GM18498 (cell line): Measurements from ENCODE around the gene AQP10.
"Not testable (repeated sequence)": the region's sequence is repeated elsewhere in the genome, so short reads cannot be mapped to it uniquely, and the experiment has no call there.

ENCODE experiments used
- ATAC-seq: cut with Tn5 transposase; IDR thresholded peaks from one replicate; pipeline ENCODE4 v1.9.1; 2021; ENCODE audit warnings: mild to moderate bottlenecking, moderate library complexity; ENCODE audit not compliant: unreplicated experiment

Gene AQP10

DNA sequence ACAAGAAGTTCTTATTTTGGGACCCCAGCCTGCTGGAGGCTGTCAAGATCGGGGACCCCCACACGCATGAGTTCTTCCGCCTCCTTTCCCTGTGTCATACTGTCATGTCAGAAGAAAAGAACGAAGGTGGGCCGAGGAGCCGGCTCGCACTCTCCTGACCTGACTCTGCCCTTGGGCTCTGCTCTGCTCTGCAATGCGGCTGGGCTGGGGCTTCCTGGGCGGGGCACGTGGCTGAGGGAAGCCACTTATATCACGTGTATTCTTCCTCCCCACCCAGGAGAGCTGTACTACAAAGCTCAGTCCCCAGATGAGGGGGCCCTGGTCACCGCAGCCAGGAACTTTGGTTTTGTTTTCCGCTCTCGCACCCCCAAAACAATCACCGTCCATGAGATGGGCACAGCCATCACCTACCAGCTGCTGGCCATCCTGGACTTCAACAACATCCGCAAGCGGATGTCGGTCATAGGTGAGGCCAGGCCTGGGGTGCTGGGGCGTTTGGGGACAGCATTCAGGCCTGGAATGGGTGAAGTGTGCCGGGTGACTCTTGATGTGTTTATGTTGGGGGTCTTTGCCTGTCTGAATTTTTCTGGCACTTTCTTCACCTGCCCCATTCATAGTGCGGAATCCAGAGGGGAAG is 22.1 kb downstream of the AQP10 start:
- no peak for ATAC-seq

GRCh38 chr1:154344977-154345837 is 24.3 kb downstream of the AQP10 start:
- no peak for ATAC-seq

- ATAC-seq = no peak
These were observed 25.5 kb downstream of the AQP10 start for GRCh38 chr1:154346276-154346917.

DNA sequence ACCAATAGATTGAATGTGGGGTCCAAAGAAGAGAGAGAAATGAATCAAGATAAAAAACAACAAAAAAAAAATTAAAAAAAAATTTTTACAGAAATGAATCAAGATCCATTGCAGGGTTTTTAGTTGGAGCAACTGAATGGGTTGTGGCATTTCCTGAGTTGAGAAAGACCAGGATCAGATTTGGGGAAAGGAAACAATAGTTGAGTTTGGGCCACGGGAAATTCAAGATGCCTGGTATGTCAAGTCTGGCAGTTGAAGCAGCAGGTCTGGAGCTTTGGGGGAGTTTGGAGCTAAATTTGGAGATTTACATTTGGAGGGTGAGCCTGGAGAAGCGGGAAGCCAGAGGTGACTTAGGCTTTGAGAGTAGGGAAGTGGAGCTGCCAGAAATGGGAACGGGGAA is 27.1 kb downstream of the AQP10 start:
- no peak for ATAC-seq

DNA sequence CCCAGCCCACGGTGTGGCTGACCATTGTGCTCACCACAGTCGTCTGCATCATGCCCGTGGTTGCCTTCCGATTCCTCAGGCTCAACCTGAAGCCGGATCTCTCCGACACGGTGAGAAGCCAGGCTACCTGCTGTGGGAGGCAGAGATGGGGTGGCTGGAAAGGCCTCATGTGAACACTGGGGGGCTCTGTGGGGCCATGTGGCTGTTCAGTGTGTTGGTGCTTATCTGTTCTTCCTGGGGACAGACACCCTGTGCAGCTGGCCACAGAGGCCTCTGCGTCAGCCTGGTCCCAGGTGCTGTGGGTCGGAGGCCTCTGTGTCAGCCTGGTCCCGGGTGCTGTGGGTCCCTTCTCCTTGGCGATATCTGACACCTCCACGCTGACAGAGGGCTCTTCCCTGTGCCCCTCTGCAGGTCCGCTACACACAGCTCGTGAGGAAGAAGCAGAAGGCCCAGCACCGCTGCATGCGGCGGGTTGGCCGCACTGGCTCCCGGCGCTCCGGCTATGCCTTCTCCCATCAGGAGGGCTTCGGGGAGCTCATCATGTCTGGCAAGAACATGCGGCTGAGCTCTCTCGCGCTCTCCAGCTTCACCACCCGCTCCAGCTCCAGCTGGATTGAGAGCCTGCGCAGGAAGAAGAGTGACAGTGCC is 27.7 kb downstream of the AQP10 start:
- ATAC-seq = no peak

- ATAC-seq = no peak
These were observed 28.2 kb downstream of the AQP10 start for GRCh38 chr1:154349121-154349520.

- no peak for ATAC-seq
These were observed 29.5 kb downstream of the AQP10 start for GRCh38 chr1:154350383-154350782.

DNA sequence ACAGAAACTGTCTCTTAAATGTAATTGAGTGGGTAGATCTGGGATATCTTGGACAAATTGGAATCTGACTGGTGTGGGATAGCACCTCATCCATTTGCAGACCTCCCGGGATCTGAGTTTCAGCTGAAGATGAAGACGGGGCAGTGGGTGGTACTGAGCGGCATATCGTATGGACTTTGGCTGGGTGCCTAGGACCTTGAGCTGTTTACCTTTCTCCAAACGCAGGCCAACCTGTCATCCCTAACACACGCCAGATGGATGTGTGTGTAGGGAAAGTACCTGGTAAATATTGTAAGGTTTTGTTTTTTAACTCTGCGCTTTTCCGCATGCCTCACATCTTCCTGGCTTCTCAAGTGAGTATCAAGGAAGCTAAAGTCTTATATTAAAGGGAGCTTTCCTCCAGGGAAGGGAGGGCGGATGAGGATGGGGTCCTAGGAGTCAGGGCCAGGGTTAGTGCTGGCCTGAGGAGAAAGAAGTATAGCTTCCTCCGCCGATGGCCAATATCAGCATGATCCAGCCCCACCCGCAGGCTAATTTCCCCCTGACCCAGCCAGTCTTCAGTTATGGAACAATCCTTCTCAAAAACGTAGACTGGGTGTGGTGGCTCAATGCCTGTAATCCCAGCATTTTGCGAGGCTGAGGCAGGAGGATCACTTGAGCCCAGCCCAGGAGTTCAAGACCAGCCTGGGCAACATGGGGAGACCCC is 30.6 kb downstream of the AQP10 start:
- no peak for ATAC-seq

GRCh38 chr1:154352245-154352580 is 31.3 kb downstream of the AQP10 start:
- ATAC-seq = no peak

DNA sequence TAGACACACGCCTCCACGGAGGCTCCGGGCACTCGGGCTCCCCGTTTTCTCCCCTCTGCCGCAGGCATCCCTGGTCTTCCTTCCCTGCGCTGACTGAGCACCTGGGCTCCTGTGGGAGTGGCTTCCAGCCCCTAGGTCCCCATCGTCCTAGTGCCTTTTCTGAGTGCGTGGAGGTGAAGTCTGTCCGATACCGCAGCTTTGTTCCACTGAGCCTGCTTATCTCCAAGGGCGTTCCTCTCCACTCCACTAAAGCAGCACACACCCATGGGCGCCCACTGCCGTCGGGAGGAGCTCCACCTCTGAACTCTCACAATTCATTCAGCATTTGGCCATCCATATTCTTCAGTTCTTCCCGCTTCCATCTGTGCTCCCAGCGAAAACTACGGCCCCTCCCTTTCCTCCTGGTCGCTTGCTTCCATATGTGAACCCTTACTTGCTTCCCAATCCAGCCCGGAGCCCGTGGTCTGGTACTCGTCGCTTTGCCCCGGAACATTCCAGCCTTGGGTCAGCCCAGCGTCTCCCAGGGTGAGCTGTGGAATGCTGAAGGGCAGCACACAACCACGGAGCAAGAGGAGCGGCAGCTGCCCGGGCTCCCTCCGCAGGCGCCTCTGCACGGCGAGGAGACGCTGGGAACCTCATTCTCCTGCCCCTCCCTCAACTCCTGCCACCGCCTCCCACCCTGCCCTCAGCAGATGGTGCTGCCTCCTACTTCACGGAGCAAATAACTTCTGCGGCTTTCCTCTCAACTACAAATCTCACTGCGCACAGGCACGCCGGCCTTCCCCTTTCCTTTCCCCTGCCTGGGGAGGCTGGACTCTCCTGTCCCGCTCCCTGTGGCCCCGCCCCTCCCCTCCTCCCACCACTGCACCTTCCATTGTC is 31.9 kb downstream of the AQP10 start:
- no peak for ATAC-seq

GRCh38 chr1:154353460-154353904 is 32.6 kb downstream of the AQP10 start:
- ATAC-seq = no peak

- ATAC-seq = no peak
These were observed 33.1 kb downstream of the AQP10 start for GRCh38 chr1:154353966-154354365.

DNA sequence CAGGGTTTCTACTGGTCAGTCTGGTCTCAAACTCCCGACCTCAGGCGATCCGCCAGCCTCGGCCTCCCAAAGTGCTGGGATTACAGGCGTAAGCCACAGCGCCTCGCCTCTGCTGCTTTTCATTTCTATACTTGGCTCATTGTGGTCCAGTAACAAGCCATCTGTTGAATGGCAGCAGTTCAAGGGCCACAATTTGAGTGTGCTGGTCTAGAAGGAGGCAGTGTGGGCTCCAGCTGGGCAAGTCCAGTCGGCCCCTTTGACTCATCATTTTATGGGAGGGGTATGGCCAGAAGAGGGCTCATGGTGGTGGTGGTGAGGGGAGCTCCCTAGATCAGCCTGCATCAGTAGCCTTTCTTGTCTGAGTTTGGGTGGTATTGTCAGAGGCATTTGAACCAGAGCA is 37.6 kb downstream of the AQP10 start:
- no peak for ATAC-seq

GRCh38 chr1:154360288-154360687 is 39.4 kb downstream of the AQP10 start:
- ATAC-seq = no peak

GRCh38 chr1:154360881-154361280 is 40.0 kb downstream of the AQP10 start:
- not testable (repeated sequence) for ATAC-seq

DNA sequence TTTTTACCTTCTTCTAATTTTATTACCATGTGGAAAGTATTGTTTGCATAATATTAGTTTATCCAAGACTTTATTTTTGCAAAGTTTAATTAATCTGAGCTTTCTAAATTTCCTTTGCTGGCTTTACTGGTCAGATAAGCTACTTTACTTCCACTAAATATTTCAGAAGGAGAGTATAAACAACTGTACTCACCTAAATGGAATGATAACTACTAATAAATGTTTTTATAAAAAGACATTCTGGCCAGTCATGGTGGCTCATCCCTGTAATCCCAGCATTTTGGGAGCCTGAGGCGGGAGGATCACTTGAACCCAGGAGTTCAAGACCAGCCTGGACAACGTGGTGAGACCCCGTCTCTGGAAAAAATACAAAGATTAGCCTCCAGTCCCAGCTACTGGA is 40.5 kb downstream of the AQP10 start:
- no peak for ATAC-seq

GRCh38 chr1:154371436-154371835 is 50.5 kb downstream of the AQP10 start:
- ATAC-seq = no peak

DNA sequence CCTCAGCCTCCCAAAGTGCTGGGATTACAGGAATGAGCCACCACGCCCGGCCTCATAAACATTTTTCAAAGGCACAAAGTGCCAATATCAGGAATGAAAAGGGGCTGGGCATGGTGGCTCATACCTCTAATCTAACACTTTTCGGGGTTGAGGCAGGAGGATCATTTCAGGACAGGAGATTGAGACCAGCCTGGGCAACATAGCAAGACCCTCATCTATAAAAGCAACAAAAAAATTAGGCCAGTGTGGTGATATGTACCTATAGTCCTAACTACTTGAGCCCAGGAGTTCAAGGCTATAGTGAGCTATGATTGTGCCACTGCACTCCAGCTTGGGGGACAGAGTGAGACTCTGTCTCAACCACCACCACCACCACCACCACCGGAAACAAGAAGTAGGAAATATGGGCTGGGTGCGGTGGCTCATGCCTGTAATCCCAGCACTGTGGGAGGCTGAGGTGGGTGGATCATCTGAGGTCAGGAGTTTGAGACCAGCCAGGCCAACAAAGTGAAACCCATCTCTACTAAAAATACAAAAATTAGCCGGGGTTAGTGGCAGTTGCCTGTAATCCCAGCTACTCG is 53.0 kb downstream of the AQP10 start:
- not testable (repeated sequence) for ATAC-seq
